Measurements from ENCODE around the gene PLG.
"Not testable (repeated sequence)": the region's sequence is repeated elsewhere in the genome, so short reads cannot be mapped to it uniquely, and the experiment has no call there.

PLG gene

GRCh38 chr6:160701918-160702680 is at the start of gene PLG:
TSS of gene PLG (plus strand) at chr6:160702244. CDS start at chr6:160702305, 61 bp downstream.
- DNase-seq = not testable (repeated sequence)

- no peak for DNase-seq
Measured at GRCh38 chr6:160659562-160659961, 42.5 kb upstream of the PLG start.

GRCh38 chr6:160661216-160661615 is 40.8 kb upstream of the PLG start:
- DNase-seq = no peak

- DNase-seq = no peak
Measured at GRCh38 chr6:160662429-160662828, 39.6 kb upstream of the PLG start.

GRCh38 chr6:160662842-160663241 is 39.2 kb upstream of the PLG start:
- DNase-seq = no peak

GRCh38 chr6:160664198-160664597 is 37.8 kb upstream of the PLG start, which contains the start of gene LPA:
TSS of gene LPA (minus strand) at chr6:160664275. CDS start at chr6:160664214, 61 bp downstream.
- not testable (repeated sequence) for DNase-seq

GRCh38 chr6:160667639-160668481 is 34.2 kb upstream of the PLG start:
- no peak for DNase-seq

- no peak for DNase-seq
Measured at GRCh38 chr6:160668589-160668988, 33.5 kb upstream of the PLG start.

GRCh38 chr6:160676418-160676817 is 25.6 kb upstream of the PLG start:
- not testable (repeated sequence) for DNase-seq

GRCh38 chr6:160678230-160678629 is 23.8 kb upstream of the PLG start:
- DNase-seq = no peak

- DNase-seq = no peak
Measured at GRCh38 chr6:160678744-160679401, 23.2 kb upstream of the PLG start.

GRCh38 chr6:160679402-160679769 is 22.7 kb upstream of the PLG start:
- DNase-seq = no peak

- not testable (repeated sequence) for DNase-seq
Measured at GRCh38 chr6:160685101-160685761, 16.8 kb upstream of the PLG start.

GRCh38 chr6:160685762-160686450 is 16.1 kb upstream of the PLG start:
- no peak for DNase-seq

GRCh38 chr6:160690458-160690857 is 11.6 kb upstream of the PLG start:
- DNase-seq = no peak

GRCh38 chr6:160691617-160692016 is 10.4 kb upstream of the PLG start:
- no peak for DNase-seq

- no peak for DNase-seq
Measured at GRCh38 chr6:160692369-160692959, 9.6 kb upstream of the PLG start.

- DNase-seq = not testable (repeated sequence)
Measured at GRCh38 chr6:160695025-160695424, 7.0 kb upstream of the PLG start.

GRCh38 chr6:160695622-160696021 is 6.4 kb upstream of the PLG start:
- not testable (repeated sequence) for DNase-seq

GRCh38 chr6:160696884-160697283 is 5.2 kb upstream of the PLG start:
- DNase-seq = not testable (repeated sequence)

- DNase-seq = no peak
Measured at GRCh38 chr6:160697826-160698225, 4.2 kb upstream of the PLG start.

GRCh38 chr6:160704688-160705087 is 2.6 kb downstream of the PLG start:
- DNase-seq = not testable (repeated sequence)
